HL-60 (cell line): Measurements from ENCODE around the gene CYB561A3.

Experiments
- CTCF ChIP-seq: IDR thresholded peaks from one replicate; pipeline ENCODE4 v1.5.1; 2011; ENCODE audit warnings: low read length, control low read depth, inconsistent platforms; ENCODE audit not compliant: insufficient read depth
- SPI1 ChIP-seq: IDR thresholded peaks from 2 replicates; pipeline ENCODE4 v1.6.1; 2012; ENCODE audit warnings: low read depth, mild to moderate bottlenecking, borderline replicate concordance

GRCh38 chr11:61345170-61345610 lies 16.5 kb downstream of the CYB561A3 start:
- no peak for TF ChIP-seq CTCF
- no peak for TF ChIP-seq SPI1
